Forelimb muscle (tissue), 1 donor: Measurements from ENCODE around the gene KRTAP4-5. TPM values are rescaled to one million over a fixed set of nuclear protein-coding genes. Genes with fewer than 3 reads are reported as not detected.
"Not testable (repeated sequence)": the region's sequence is repeated elsewhere in the genome, so short reads cannot be mapped to it uniquely, and the experiment has no call there.

ENCODE experiments used
- DNase-seq: peaks from one replicate; pipeline ENCODE4 v3.0.0-alpha.2; 2013; ENCODE audit warnings: low read depth
- polyA plus RNA-seq: library from polyadenylated mRNA; unstranded; fragments of 120-200 nt; gene quantifications from one replicate; pipeline ENCODE4 v1.2.1, GENCODE V29; 2013; ENCODE audit not compliant: insufficient read length

KRTAP4-5 gene
- not detected for polyA plus RNA-seq

DNA sequence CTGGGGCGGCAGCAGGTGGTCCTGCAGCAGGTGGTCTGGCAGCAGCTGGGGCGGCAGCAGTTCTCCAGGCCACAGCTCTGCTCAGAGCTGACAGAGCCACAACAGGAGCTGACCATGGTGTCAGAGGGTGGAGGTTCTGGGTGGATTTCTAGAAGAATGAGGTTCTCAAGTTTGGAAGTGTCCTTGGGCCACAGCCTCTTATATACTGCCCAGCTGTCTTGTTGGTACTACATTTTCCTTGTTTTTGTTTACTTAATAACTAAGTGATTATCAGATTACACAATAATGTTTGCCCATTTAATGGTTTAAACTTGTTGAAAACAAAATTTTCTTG, at the start of gene KRTAP4-5:
Gene KRTAP4-5, minus strand, starts transcription at position 174 of the 334 bp plus-strand sequence. Its CDS starts 58 bp downstream, at position 116.
- DNase-seq: no peak

DNA sequence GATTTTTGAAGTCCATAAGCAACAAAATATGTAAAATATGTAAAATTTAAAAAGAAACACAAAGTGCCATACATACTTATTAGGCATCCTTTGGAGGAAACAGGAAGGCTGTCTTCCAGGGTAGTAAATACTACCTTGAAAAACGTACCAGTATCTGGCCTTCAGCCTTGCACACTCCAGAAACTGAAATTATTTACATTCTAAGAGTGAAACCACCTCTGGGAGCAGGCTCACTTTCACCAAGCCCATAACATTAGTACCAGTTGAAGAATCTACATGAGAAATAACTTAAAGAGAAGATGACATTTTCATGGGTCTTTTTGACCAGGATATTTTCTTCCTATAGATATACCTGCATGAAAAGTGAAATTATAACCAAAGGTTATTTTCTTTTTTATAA, 46.4 kb upstream of the KRTAP4-5 start:
- DNase-seq: no peak

DNA sequence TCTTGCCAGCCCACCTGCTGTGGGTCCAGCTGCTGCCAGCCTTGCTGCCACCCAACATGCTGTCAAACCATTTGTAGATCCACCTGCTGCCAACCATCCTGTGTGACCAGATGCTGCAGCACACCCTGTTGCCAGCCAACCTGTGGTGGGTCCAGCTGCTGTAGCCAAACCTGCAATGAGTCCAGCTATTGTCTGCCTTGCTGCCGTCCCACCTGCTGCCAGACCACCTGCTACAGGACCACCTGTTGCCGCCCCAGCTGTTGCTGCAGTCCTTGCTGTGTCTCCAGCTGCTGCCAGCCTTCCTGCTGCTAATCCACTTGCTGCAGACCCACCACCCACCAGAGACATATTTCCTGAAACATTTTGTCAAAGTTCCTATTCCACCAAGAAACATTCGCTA, 40.7 kb upstream of the KRTAP4-5 start:
- no peak for DNase-seq

DNA sequence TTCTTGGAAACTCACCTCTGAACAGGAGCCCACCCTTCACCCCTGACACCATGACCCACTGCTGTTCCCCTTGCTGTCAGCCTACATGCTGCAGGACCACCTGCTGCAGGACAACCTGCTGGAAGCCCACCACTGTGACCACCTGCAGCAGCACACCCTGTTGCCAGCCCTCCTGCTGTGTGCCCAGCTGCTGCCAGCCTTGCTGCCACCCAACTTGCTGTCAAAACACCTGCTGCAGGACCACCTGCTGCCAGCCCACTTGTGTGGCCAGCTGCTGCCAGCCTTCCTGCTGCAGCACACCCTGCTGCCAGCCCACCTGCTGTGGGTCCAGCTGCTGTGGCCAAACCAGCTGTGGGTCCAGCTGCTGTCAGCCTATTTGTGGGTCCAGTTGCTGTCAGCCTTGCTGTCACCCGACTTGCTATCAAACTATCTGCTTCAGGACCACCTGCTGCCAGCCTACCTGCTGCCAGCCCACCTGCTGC, 40.3 kb upstream of the KRTAP4-5 start, which contains the start of gene KRTAP9-1:
Gene KRTAP9-1, plus strand, starts transcription at position 51 of the 482 bp plus-strand sequence. Its CDS starts 0 bp downstream, at position 51.
- not testable (repeated sequence) for DNase-seq

DNA sequence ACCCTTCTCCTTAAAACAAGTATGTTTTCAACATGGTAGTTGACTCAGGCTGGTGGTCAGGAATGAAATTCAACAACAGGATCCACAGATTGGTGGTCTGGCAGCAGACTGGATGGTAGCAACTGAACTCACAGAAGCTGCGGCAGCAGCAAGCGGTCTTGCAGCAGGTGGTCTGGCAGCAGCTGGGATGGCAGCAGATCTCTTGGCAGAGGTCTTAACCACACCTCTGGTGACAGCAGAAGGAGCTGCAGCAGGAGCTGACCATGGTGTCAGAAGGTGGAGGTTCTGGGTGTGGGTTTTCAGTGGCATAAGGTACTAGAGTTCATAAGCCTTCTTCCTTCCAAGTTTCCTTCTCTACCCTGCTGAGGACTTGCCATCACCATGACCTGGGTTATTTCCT, 37.2 kb upstream of the KRTAP4-5 start:
- DNase-seq: no peak

DNA sequence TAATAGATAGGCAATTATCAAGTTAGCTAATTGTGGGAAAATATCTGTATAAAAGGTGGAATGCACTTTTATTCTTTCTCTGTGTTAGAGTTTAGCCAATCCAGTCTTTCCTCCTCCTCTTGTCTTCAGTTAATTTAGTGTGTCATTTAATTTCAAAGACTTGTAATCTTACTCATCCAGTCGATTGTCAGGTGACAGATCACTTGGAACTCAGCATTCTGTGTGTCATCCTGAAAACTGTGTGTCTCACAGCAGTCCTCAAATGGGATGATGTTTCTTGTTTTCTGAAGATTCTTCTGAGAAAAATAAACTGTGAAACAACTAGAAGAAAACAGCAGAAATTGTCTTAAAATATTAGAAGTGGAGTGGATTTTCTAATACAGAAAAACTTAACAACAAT, 35.4 kb upstream of the KRTAP4-5 start:
- no peak for DNase-seq

DNA sequence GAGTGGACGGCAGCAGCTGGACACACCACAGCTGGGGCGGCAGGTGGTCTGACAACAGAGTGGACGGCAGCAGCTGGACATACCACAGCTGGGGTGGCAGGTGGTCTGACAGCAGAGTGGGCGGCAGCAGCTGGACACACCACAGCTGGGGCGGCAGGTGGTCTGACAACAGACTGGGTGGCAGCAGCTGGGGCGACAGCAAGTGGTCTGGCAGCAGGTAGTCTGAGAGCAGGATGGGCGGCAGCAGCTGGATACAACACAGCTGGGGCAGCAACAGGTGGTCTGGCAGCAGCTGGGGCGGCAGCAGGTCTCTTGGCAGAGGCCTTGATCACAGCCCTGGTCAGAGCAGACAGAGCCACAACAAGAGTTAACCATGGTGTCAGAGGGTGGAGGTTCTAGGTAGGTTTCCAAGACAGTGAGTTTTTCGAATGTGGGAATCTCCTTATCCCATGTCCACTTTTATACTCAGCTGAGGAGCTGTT, 34.9 kb upstream of the KRTAP4-5 start, which contains the start of gene KRTAP4-1:
Gene KRTAP4-1, minus strand, starts transcription at position 432 of the 482 bp plus-strand sequence. Its CDS starts 57 bp downstream, at position 375.
- no peak for DNase-seq

DNA sequence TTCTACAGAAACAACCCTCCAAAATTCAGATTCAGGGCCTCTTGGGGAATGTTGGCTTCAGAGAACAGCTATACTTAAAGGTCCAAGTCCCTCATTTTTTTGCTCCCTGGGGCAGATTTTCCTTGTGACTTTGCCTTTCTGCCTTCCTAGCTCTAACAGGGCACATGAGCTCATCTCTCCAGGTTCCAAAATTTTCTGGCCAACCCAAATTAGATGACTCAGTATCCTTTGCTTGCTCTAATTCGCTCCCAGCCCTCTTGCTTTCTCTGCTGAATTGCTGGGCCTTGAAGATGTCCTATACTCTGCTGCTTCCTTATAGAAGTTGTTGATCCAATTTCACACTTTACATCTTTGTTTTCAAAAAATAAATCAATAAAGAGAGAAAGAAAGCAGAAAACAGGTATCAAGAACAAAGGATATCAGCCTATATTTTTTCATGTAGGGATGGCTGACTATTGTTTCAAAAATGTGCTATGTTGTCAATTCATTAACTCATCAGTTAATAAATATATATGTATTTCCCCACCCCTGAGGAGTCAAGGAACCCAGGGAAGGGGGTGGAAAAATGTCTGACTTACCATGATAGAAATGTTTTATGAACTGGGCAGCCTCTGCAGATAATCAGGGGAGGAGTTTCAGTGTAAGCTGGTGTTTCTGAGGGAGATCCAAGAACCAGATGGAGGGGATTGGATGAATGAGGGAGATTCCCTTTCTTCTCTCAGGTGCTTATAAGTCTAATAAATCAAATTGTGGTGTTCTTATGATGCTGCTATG, 29.4 kb upstream of the KRTAP4-5 start:
- no peak for DNase-seq

DNA sequence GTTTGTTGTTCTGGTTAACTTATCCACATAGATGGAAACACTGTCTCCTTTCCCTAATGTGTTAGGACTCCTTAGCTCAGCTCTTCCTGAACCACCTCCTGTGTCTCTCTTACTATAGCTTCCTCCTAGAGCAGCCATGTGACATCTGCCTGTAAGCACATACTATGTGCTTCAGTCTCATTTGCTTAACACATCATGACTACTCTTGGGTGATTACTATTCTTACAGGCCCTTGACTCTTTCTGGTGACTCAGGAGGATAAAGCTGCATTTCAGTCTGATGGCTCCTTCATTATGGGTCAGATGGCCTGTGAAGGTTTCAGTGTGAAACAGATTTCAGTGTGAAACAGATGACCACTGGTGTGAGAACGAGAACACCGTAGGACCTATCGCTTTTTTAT, 28.7 kb upstream of the KRTAP4-5 start:
- DNase-seq: no peak

DNA sequence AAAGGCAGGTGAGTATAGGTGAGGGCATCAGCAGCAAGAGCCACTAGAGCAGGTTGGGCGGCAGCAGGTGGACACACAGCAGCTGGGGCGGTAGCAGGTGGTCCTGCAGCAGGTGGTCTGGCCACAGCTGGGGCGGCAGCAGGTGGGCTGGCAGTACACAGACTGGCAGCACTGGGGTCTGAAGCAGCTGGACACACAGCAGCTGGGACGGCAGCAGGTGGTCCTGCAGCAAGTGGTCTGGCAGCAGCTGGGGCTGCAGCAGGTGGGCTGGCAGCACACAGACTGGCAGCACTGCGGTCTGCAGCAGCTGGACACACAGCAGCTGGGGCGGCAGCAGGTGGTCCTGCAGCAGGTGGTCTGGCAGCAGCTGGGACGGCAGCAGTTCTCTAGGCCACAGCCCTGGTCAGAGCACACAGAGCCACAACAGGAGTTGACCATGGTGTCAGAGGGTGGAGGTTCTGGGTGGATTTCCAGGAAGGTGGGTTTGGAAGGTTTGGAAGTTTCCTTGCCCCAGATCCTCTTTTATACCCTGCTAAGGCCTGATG, 28.2 kb upstream of the KRTAP4-5 start, which contains the start of gene KRTAP4-2:
Gene KRTAP4-2, minus strand, starts transcription at position 495 of the 545 bp plus-strand sequence. Its CDS starts 57 bp downstream, at position 438.
- DNase-seq: no peak

DNA sequence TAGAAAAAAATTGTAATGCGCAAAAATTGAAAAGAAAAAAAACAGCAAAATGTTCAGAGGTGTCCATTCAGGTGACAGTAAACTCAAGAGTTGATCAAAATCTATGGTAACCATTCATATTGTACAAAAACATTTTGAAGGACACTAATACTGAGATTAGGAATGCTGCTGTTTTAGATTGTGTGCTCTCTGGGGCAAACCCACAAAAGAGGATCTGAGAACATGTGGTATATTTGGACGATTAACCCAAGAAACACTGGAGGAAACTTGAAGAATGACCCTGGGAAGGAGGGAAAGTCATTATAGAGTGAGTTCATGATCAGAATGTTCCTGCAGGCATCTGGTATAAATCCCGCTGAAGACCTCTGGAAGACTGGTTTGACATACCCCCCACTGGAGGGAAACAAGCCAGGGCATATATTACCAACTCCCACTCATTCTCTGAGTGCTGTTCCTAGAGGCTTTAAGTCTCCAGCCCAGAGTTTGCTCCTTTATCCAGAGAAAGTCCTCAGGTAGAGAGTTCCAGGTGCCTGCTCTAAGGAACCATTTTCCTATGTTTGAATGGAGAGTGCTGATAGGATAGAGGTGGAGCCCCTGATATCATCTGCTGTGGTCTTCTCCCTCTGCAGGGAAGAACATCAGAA, 27.2 kb upstream of the KRTAP4-5 start:
- DNase-seq: no peak

DNA sequence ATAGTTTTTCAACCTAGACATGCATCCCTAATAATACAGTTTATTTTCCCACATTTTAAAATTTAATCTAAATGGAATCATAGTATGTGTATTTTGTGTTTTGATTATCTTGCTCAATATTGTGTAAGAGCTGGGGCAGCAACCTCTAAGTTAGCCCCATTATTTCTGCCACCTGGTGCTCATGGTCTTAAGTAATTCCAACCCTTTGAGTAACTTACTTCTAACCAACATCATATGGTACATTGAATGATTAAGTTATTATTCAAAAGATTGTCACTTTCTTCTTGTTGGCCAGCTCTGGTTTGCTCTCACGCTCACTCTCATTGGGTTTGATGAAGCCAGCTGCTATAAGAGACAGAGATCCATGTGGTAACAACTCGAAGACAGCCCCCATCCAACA, 22.3 kb upstream of the KRTAP4-5 start:
- no peak for DNase-seq

DNA sequence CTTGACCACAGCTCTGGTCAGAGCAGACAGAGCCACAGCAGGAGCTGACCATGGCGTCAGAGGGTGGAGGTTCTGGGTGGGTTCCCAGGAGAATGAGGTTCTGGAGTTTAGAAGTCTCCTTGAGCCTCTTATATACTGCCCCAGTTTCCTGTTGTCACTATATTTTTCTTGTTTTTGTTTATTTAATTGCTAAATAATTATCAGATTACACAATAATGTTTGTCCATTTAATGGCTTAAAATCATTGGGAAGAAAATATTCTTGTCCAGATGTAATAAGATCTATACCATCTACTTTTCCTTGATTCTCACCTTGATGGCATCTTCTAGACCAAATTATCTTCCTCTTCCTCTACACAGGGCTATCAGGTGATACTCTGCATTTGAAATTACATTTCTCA, 18.5 kb upstream of the KRTAP4-5 start, which contains the start of gene KRTAP4-3:
Gene KRTAP4-3, minus strand, starts transcription at position 101 of the 400 bp plus-strand sequence. Its CDS starts 49 bp downstream, at position 52.
- DNase-seq: no peak

DNA sequence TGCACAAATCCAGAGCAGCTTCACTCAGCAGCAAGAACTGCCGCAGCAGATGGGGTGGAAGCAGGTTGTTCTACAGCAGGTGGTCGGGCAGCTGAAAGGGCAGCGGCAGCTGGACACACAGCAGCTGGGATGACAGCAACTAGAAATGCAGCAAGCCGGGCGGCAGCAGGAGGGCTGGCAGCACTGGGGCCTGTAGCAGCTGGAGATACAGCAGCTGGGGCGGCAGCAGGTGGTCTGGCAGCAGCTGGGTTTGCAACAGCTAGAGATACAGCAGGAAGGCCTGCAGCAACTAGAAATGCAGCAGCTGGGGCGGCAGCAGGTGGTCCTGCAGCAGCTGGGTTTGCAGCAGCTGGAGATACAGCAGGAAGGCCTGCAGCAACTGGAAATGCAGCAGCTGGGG, 17.9 kb upstream of the KRTAP4-5 start:
- no peak for DNase-seq

DNA sequence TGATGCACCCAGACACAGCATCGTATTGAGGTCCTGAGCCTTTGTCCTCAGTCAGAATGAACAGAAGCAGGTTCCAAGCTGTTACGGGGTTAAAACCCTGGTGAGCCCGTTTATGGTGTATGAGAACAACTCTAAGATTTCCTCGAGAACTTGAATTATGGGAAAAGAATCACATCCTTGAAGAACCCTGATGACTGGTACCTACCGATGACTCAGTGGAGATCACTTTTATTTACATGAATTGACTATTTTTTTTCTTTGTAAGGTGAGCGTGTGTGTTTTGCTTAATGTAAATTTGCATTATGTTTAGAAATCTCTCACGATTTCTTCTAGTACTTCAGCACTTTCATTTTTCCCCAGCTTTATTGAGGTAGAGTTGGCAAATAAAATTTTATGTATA, 14.2 kb upstream of the KRTAP4-5 start:
- DNase-seq: no peak

DNA sequence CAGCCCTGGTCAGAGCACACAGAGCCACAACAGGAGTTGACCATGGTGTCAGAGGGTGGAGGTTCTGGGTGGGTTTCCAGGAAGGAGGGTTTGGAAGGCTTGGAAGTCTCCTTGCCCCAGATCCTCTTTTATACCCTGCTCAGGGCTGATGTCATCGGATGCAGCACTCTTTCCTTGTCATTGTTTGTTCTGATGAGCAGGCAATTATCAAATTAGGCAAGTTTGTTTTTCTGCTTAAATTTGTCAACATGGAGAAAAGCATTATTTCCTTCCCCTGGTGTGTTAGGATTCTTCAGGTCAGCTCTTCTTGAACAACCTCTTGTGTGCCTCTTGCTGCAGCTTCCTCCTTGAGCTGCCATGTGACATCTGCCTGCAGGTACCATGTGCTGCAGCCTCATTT, 11.0 kb upstream of the KRTAP4-5 start, which contains the start of gene KRTAP4-4:
Gene KRTAP4-4, minus strand, starts transcription at position 101 of the 400 bp plus-strand sequence. Its CDS starts 57 bp downstream, at position 44.
- no peak for DNase-seq

DNA sequence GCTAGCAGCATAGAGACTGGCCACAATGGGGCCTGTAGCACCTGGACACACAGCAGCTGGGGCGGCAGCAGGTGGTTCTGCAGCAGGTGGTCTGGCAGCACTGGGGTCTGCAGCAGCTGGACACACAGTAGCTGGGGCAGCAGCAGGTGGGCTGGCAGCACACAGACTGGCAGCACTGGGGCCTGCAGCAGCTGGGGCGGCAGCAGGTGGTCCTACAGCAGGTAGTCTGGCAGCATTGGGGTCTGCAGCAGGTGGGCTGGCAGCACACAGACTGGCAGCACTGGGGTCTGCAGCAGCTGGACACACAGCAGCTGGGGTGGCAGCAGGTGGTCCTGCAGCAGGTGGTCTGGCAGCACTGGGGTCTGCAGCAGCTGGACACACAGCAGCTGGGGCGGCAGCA, 10.6 kb upstream of the KRTAP4-5 start:
- DNase-seq: not testable (repeated sequence)

DNA sequence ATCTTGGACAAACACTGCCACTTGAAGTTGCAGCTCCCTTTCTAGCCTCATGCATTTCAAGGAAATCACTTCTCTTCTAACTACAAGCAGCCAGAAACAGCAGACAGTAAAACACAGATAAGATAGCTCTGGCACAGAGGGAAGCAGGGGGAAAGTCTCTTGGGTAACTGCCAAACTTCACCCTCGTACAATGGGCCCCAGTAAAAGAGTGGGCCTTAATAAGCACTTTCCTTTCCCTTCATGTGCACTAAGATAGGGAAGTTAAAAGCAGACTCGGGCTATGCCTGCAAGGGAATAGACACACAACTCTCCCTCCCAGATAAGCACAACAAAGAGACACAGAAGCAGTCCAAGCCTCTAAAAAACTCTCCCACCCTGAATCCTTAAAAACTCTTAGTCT, 4.2 kb upstream of the KRTAP4-5 start:
- no peak for DNase-seq

DNA sequence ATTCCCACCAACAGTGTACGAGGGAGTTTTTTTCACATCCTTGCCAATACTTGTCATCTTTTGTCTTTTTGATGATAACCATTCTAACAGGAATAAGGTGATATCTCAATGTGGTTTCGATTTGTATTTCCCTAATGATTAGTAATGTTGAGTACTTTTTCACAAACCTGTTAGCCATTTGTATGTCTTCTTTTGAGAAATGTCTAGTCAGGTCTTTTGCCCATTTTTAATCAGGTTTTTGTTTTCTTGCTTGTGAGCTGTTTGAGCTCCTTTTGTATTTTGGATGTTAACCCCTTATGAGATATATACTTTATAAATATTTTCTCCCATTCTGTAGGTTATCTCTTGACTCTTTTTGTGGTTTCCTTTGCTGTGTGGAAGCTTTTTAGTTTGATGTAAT, 1.9 kb upstream of the KRTAP4-5 start:
- no peak for DNase-seq

DNA sequence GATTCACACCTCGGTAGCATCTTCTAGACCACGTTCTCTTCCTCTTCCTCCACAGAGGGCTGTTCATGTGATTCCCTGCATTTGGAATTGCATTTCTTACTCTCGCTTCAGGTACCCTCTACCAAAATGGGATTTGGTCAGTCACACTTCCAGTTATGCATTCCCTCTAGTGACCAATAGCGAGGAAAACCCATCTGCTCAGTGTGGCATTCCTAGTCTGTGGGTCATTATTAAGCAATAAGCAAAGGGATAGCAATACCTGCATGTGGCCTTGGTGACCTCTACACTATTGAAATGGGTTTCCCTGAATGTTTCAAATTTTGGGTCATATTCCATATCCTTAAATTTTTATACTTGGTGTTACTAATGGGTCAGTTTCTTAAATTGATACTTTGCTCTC, 401 bp upstream of the KRTAP4-5 start:
- DNase-seq: no peak

DNA sequence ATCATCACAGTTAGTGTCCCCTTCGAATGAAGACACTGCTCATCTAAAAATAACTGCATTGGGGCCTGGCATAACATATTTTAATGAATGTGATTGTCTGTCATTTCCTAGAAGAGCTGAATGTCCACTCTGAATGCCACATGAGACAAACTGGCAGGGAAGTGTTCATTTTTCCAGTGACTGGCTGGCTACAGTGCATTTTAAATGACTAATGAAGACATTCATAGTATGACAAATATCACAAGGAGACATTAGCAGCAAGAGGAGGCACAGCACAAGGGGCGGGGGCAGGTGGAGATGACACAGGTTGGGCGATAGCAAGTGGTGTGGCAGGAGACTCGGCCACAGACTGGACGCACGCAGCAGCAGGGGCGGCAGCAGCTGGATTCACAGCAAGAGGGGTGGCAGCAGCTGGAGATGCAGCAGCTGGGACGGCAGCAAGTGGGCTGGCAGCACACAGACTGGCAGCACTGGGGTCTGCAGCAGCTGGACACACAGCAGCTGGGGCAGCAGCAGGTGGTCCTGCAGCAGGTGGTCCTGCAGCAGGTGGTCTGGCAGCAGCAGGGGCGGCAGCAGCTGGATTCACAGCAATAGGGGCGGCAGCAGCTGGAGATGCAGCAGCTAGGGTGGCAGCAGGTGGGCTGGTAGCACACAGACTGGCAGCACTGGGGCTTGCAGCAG, 514 bp downstream of the KRTAP4-5 start:
- DNase-seq: not testable (repeated sequence)
